Tibial nerve (tissue), 4 donors: ENCODE measurements around the gene TRMU.

Source experiments
- CTCF ChIP-seq, 5 experiments: fragments of 200-600 bp in 3 of 5; fragments of 450-650 bp in 2 of 5; sonication (generic) in 3 of 5; IDR thresholded peaks; one replicate each; pipeline ENCODE4 v1.5.1; 2016 to 2019; ENCODE audit warnings: antibody characterized with exemption in 5 of 5, mild to moderate bottlenecking in 3 of 5, moderate library complexity in 2 of 5
- EP300 ChIP-seq, 2 donors: sonication (generic); formaldehyde crosslinking; IDR thresholded peaks; one replicate each; pipeline ENCODE4 v1.6.1; 2017; ENCODE audit warnings: antibody characterized with exemption in 2 of 2, mild to moderate bottlenecking in 1 of 2
- POLR2A ChIP-seq, 2 donors: fragments of 450-650 bp; IDR thresholded peaks; one replicate each; pipeline ENCODE4 v1.6.1; 2017; ENCODE audit warnings: antibody characterized with exemption in 2 of 2, mild to moderate bottlenecking in 2 of 2, moderate library complexity in 2 of 2

DNA sequence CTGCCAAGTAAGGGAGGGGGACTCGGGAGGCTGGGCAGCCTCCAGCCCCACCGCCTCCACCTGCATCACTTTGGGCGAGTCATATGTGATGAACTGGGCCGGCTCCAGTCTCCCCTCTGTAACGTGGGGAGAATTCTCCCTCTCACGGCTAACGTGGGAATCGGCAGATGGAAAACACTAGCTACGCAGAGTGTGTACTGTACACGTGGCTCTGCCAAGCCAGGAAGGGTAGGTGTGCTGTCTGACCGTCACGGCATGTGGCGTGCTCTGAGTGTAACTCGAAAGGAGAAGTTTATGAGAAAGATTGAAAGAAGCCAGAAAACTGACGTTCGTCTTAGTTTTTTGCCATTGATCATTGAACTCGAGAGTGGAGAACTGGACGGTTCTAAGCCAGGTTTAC is 13.7 kb downstream of the TRMU start:
- TF ChIP-seq CTCF (IDR thresholded peaks at IDR 0.05) (no peak), EP300 (IDR thresholded peaks at IDR 0.05) (no peak), POLR2A (IDR thresholded peaks at IDR 0.05) (no peak)
